ENCODE results near the gene GRSF1. TPM values are rescaled to one million over a fixed set of nuclear protein-coding genes. Genes with fewer than 3 reads are reported as not detected.

Gene GRSF1
- total RNA-seq, 1 donor from 2014 or later = 78.5 TPM

DNA sequence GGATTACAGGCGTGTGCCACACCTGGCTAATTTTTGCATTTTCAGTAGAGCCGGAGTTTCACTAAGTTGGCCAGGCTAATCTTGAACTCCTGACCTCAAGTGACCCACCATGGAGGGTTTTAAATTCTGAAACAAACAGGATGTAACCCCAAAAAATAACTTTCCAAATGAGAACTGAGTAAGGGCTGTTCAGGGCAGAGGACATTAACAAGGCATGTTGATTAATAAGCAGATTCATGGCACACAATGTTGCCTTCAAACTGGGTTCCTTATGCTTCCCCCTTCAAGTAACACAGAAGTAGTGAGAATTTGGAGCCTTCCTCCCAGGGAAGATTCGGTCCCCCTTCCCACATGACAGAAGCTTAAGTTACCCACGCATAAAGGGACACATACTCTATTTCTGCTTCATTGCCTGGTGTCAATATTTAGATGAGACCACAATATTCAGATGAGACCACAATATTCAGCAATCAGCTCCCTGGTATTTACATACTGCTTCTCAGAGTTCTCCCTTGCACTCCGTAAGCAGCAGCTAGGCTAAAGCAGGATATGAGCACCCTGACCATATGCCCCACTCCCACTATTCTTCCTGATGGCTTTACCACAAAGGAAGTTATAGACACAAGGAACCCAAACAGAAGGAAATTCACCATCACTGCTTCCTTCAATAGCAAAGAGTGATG lies 21.4 kb downstream of the GRSF1 start:
- Mint-ChIP-seq H3K36me3 (peaks cover 34% of the 10 kb centered on the region), H3K4me3 (no peak overlapping the region), H3K27ac (no peak overlapping the region), H3K27me3 (ENCODE audit: low read depth) (no peaks in the 10 kb centered on the region), H3K9me3 (no peaks in the 10 kb centered on the region), H3K4me1 (no peaks in the 10 kb centered on the region)
- no peak for DNase-seq (ENCODE audit: low spot score in 2 of 2, unreplicated experiment in 2 of 2)
- TF ChIP-seq, protein P1, sequence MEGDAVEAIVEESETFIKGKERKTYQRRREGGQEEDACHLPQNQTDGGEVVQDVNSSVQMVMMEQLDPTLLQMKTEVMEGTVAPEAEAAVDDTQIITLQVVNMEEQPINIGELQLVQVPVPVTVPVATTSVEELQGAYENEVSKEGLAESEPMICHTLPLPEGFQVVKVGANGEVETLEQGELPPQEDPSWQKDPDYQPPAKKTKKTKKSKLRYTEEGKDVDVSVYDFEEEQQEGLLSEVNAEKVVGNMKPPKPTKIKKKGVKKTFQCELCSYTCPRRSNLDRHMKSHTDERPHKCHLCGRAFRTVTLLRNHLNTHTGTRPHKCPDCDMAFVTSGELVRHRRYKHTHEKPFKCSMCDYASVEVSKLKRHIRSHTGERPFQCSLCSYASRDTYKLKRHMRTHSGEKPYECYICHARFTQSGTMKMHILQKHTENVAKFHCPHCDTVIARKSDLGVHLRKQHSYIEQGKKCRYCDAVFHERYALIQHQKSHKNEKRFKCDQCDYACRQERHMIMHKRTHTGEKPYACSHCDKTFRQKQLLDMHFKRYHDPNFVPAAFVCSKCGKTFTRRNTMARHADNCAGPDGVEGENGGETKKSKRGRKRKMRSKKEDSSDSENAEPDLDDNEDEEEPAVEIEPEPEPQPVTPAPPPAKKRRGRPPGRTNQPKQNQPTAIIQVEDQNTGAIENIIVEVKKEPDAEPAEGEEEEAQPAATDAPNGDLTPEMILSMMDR (IDR thresholded peaks at IDR 0.05; ENCODE audit: unreplicated experiment) = no peak

DNA sequence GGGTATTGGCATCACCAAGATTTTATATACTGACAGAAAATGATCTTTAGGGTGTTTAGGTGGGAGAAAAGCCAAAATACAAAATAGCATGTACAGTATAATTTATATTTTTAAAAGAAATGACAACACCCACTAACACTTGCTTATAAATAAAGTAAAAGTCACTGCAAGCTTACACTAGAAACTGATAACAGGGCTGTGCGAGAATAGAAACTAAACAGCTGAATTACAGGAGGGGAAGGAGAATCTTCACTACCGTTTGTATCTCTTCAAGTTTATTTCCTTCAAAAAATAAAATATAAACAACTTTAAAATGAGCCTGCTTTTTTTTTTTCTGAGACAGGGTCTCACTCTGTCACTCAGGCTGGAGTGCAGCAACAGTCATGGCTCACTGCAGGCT lies 22.8 kb downstream of the GRSF1 start:
- Mint-ChIP-seq H3K4me1 (no peaks in the 10 kb centered on the region), H3K36me3 (peaks cover 28% of the 10 kb centered on the region), H3K4me3 (no peak overlapping the region), H3K27ac (peak overlapping the region; percentile 25), H3K9me3 (no peaks in the 10 kb centered on the region), H3K27me3 (ENCODE audit: low read depth) (no peaks in the 10 kb centered on the region)
- TF ChIP-seq, protein P1 (IDR thresholded peaks at IDR 0.05; ENCODE audit: unreplicated experiment) = no peak
- DNase-seq (ENCODE audit: low spot score in 2 of 2, unreplicated experiment in 2 of 2) = no peak

DNA sequence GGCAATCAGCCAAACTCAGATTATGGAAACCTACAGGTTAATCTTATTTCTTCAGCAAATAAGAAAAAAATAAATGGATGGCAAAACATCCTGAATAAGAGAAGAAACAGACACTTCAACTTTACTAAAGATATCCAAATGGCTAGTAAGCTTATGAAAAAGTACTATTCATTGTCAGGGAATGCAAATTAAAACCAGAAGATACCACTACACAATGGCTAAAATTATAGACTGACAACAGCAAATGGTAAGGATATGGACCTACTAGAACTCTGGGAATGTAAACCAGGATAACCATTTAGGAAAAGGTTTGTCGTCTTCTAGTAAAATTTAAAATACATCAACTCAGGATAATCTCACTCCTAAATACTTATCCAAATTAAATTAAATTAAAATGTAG lies 24.3 kb downstream of the GRSF1 start:
- TF ChIP-seq, protein P1 (IDR thresholded peaks at IDR 0.05; ENCODE audit: unreplicated experiment) = no peak
- H3K27ac Mint-ChIP-seq = peak overlapping the region; percentile 0
- no peaks in the 10 kb centered on the region for H3K27me3 Mint-ChIP-seq (ENCODE audit: low read depth)

DNA sequence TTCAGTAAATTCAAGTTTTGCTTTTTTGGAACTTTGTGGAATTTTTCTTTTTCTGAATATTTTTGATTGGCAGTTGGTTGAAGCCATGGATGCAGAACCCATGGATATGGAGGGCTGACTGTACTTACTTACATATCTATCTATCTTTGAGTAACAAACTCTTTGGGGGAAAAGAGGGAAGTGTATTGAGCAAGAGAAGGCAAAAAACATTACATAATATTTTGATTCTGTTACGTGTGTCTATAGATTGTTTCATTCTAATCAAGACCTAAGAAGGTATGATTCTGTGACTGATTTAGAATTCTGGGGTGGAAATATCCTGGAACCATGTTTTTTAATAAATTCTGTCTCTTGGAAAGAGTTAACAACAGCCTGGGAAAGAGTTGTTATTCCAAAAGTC lies 31.5 kb downstream of the GRSF1 start:
- no peaks in the 10 kb centered on the region for H3K27me3 Mint-ChIP-seq (ENCODE audit: low read depth)

More for the DNA sequence above, 24.3 kb downstream of the GRSF1 start:
- Mint-ChIP-seq H3K4me1 (no peaks in the 10 kb centered on the region), H3K36me3 (peaks cover 26% of the 10 kb centered on the region), H3K9me3 (no peaks in the 10 kb centered on the region), H3K4me3 (no peak overlapping the region)
- DNase-seq (ENCODE audit: low spot score in 2 of 2, unreplicated experiment in 2 of 2) = no peak

DNA sequence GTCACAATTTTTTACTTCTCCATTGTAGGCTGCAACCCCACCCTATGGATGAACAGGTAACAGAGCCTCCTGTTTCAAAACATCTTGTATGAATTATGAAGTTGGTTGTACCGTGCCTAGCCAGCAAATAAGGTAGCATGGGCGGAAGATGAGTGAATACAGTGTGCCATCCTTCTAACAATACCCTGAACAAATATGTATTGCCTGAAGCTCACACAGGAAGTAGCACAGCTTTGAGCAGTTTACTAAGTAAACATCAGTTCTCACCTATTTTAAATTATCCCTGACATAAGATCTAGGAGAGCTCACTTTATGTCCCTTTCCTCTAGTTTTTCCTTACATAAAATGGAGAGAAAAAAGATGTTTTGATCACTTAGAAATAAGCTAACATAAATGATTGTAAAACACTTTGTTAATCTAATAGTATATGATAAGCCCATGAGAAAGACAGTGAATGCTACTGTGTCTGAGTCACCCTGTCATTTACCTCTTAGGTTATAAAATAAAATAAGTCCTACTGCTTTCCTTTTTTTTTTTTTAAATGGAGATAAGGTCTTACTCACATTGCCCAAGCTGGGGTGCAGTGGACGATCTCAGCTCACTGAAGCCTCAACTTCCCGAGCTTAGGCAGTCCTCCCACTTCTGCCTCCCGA lies 36.6 kb downstream of the GRSF1 start:
- no peaks in the 10 kb centered on the region for H3K9me3 Mint-ChIP-seq
- TF ChIP-seq, protein P1 (IDR thresholded peaks at IDR 0.05; ENCODE audit: unreplicated experiment) = no peak
- H3K27me3 Mint-ChIP-seq (ENCODE audit: low read depth) = no peaks in the 10 kb centered on the region
- no peaks in the 10 kb centered on the region for H3K4me1 Mint-ChIP-seq
- H3K27ac Mint-ChIP-seq = no peak overlapping the region
- H3K36me3 Mint-ChIP-seq = peaks cover 17% of the 10 kb centered on the region
- H3K4me3 Mint-ChIP-seq = no peak overlapping the region
- DNase-seq (ENCODE audit: low spot score in 2 of 2, unreplicated experiment in 2 of 2) = no peak

More for the DNA sequence above, 31.5 kb downstream of the GRSF1 start:
- H3K4me1 Mint-ChIP-seq = no peaks in the 10 kb centered on the region
- TF ChIP-seq, protein P1 (IDR thresholded peaks at IDR 0.05; ENCODE audit: unreplicated experiment) = no peak
- peaks cover 13% of the 10 kb centered on the region for H3K36me3 Mint-ChIP-seq
- H3K9me3 Mint-ChIP-seq = peaks cover 4% of the 10 kb centered on the region
- DNase-seq (ENCODE audit: low spot score in 2 of 2, unreplicated experiment in 2 of 2) = no peak
- no peak overlapping the region for H3K4me3 Mint-ChIP-seq
- H3K27ac Mint-ChIP-seq = no peak overlapping the region
